Thyroid gland (tissue), 4 donors: ENCODE measurements around the gene CEBPB. TPM values are rescaled to one million over a fixed set of nuclear protein-coding genes. Genes with fewer than 3 reads are reported as not detected.

Experiments used
- DNase-seq, 2 donors: peaks; one replicate each; pipeline ENCODE4 v3.0.0-alpha.2; 2019
- H3K27ac ChIP-seq, 3 donors: fragments of 200-600 bp; sonication (generic); 1 replicate in 2 of 3; 2 replicates in 1 of 3; pipeline ENCODE4 v1.5.1; 2016 to 2019; ENCODE audit warnings: mild to moderate bottlenecking in 1 of 3, moderate library complexity in 1 of 3
- H3K27me3 ChIP-seq: fragments of 200-600 bp; sonication (generic); one replicate; pipeline ENCODE4 v1.5.1; 2019
- H3K36me3 ChIP-seq, 2 donors: fragments of 200-600 bp; sonication (generic); one replicate each; pipeline ENCODE4 v1.5.1; 2016 to 2019
- H3K4me1 ChIP-seq, 2 donors: fragments of 200-600 bp; sonication (generic); one replicate each; pipeline ENCODE4 v1.5.1; 2017 to 2019
- H3K4me3 ChIP-seq, 3 donors: fragments of 200-600 bp; sonication (generic); replicated peaks in 1 of 3; 1 replicate in 2 of 3; 2 replicates in 1 of 3; pipeline ENCODE4 v1.5.1; 2016; ENCODE audit warnings: mild to moderate bottlenecking in 1 of 3
- H3K9me3 ChIP-seq: fragments of 200-600 bp; sonication (generic); one replicate; pipeline ENCODE4 v1.5.1; 2017
- CTCF ChIP-seq, 6 experiments: fragments of 200-600 bp in 3 of 6; fragments of 450-650 bp in 3 of 6; sonication (generic) in 3 of 6; IDR thresholded peaks; one replicate each; pipeline ENCODE4 v1.5.1; 2016 to 2019; ENCODE audit warnings: antibody characterized with exemption in 6 of 6, mild to moderate bottlenecking in 2 of 6, inconsistent platforms in 1 of 6, moderate library complexity in 1 of 6
- POLR2A ChIP-seq, 2 donors: fragments of 450-650 bp; IDR thresholded peaks; one replicate each; pipeline ENCODE4 v1.6.1; 2017; ENCODE audit warnings: antibody characterized with exemption in 2 of 2, mild to moderate bottlenecking in 2 of 2, moderate library complexity in 1 of 2
- WGBS, 2 donors: methylation state at CpG; one replicate each; pipeline ENCODE4 v1.1.5; 2017; 5-methylcytosine and 5-hydroxymethylcytosine counted together
- intact Hi-C: fragments of 100-400 bp; cut with DNase I; formaldehyde crosslinking; loops from one replicate; pipeline ENCODE4 v1.15.1; 2023
- total RNA-seq, 4 donors: library from RNA; depleted of rRNA; stranded (reverse); fragments of >200 nt; gene quantifications; one replicate each; pipeline ENCODE4 v1.2.3, GENCODE V29; 2016

The CEBPB gene
- total RNA-seq, 4 donors from 2014 or later = 61.7 to 132 (median 104) TPM

- 83 to 87% methylated on average over 14 to 16 of the region's 16 CpGs for WGBS, 2 donors
Measured at GRCh38 chr20:50149481-50150254, 41.0 kb upstream of the CEBPB start.

GRCh38 chr20:50151034-50151743 is 39.4 kb upstream of the CEBPB start:
- peak overlapping the region; percentile 81 to 92 (median 89) for H3K27ac ChIP-seq
- peaks cover 0 to 6% of the 10 kb centered on the region in 2 donors for H3K36me3 ChIP-seq
- peak overlapping the region in 1 of 3 donors; percentile 77 for H3K4me3 ChIP-seq
- WGBS, 2 donors = 75 to 79% methylated on average over 9 to 10 of the region's 10 CpGs
- TF ChIP-seq POLR2A (IDR thresholded peaks at IDR 0.05) (peak in 1 of 2 donors; percentile 50), CTCF (IDR thresholded peaks at IDR 0.05) (no peak)
- H3K4me1 ChIP-seq = peaks cover 42 to 68% of the 10 kb centered on the region in 2 donors
- H3K9me3 ChIP-seq = no peaks in the 10 kb centered on the region
- intact Hi-C loops = loop anchor here (10.0 kb wide), 1 partner anchor 166 kb away; the partner anchor contains the start of gene SNAI1
- H3K27me3 ChIP-seq = no peaks in the 10 kb centered on the region
- DNase-seq = peak; percentile 71 to 83

More at GRCh38 chr20:50149481-50150254, 41.0 kb upstream of the CEBPB start:
- TF ChIP-seq CTCF (IDR thresholded peaks at IDR 0.05) = no peak
- Histone ChIP-seq H3K27ac (peak overlapping the region in 2 of 3 donors; percentile 30 to 92), H3K9me3 (no peaks in the 10 kb centered on the region), H3K27me3 (no peaks in the 10 kb centered on the region), H3K4me3 (no peak overlapping the region), H3K4me1 (peaks cover 42 to 76% of the 10 kb centered on the region in 2 donors), H3K36me3 (peaks cover 0 to 6% of the 10 kb centered on the region in 2 donors)
- no peak for DNase-seq
- intact Hi-C loops = loop anchor here (10.0 kb wide), 2 partner anchors 65 to 165 kb away; partner anchors contain the start of gene SNAI1

- peak overlapping the region; percentile 81 to 92 (median 89) for H3K27ac ChIP-seq
- 11 to 16% methylated on average over 4 of the region's 4 CpGs for whole genome bisulfite sequencing, 2 donors
Measured at GRCh38 chr20:50152394-50153152, 38.1 kb upstream of the CEBPB start.

GRCh38 chr20:50153153-50153499 is 37.5 kb upstream of the CEBPB start:
- intact Hi-C loops = loop anchor here (10.0 kb wide), 1 partner anchor 168 kb away; the partner anchor contains the start of gene SNAI1
- H3K9me3 ChIP-seq = no peaks in the 10 kb centered on the region
- H3K36me3 ChIP-seq = peaks cover 0 to 6% of the 10 kb centered on the region in 2 donors
- H3K27me3 ChIP-seq = no peaks in the 10 kb centered on the region
- WGBS, 2 donors = 2% methylated on average over 7 of the region's 18 CpGs; no CpG with 5 or more reads in 1 of the 2 donors
- peak overlapping the region; percentile 77 to 84 (median 80) for H3K4me3 ChIP-seq
- no peak for TF ChIP-seq CTCF (IDR thresholded peaks at IDR 0.05)
- TF ChIP-seq POLR2A (IDR thresholded peaks at IDR 0.05) = no peak
- peaks cover 42 to 51% of the 10 kb centered on the region in 2 donors for H3K4me1 ChIP-seq
- peak overlapping the region; percentile 81 to 92 (median 89) for H3K27ac ChIP-seq
- DNase-seq = no peak

More at GRCh38 chr20:50152394-50153152, 38.1 kb upstream of the CEBPB start:
- H3K4me3 ChIP-seq = peak overlapping the region; percentile 77 to 84 (median 80)
- H3K4me1 ChIP-seq = peaks cover 42 to 55% of the 10 kb centered on the region in 2 donors
- no peaks in the 10 kb centered on the region for H3K27me3 ChIP-seq
- TF ChIP-seq CTCF (IDR thresholded peaks at IDR 0.05) (peak in 4 of 6 experiments; percentile 30 to 53 (median 34)), POLR2A (IDR thresholded peaks at IDR 0.05) (peak in 1 of 2 donors; percentile 28)
- intact Hi-C loops = loop anchor here (10.0 kb wide), 1 partner anchor 168 kb away; the partner anchor contains the start of gene SNAI1
- H3K9me3 ChIP-seq = no peaks in the 10 kb centered on the region
- peaks cover 0 to 6% of the 10 kb centered on the region in 2 donors for H3K36me3 ChIP-seq
- peak; percentile 63 to 71 for DNase-seq
